Hepatocyte (in vitro differentiated cells): ENCODE measurements around the gene TNFSF8.

ENCODE experiments used
- CTCF ChIP-seq: fragments of 200-600 bp; sonication (generic); IDR thresholded peaks from 2 replicates; pipeline ENCODE4 v1.5.1; 2016; ENCODE audit warnings: antibody characterized with exemption, mild to moderate bottlenecking; ENCODE audit not compliant: poor library complexity
- EZH2 ChIP-seq: fragments of 200-600 bp; sonication (generic); IDR thresholded peaks from 2 replicates; pipeline ENCODE4 v1.6.1; 2016; ENCODE audit warnings: antibody characterized with exemption, mild to moderate bottlenecking, borderline replicate concordance
- EZH2phosphoT487 ChIP-seq: fragments of 200-600 bp; sonication (generic); IDR thresholded peaks from one replicate; pipeline ENCODE4 v1.6.1; 2018; ENCODE audit warnings: antibody characterized with exemption, mild to moderate bottlenecking, low read depth, moderate library complexity; ENCODE audit not compliant: unreplicated experiment, severe bottlenecking

DNA sequence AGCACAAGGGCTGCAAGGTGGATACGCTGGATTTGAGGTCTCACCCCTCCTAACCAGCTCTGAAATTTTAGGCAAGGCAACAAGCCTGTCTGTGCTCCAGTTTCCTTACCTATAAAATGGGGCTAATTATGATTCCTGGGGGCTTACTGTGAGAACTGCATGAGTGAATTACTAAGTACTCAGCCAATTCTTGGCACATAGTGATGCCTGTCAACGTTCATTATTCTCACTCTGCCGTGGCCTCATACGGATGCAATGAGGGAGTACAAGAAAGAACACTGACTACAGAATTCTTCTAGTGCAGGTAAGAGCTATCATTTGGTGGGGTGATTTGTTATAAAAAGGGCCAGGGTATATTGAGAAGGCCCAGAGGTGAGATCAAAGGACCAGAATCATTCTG is 16.7 kb downstream of the TNFSF8 start:
- TF ChIP-seq EZH2 = no peak
- TF ChIP-seq CTCF = no peak
- TF ChIP-seq EZH2phosphoT487 = no peak
